Measurements from ENCODE around the gene CAPNS2. TPM values are rescaled to one million over a fixed set of nuclear protein-coding genes. Genes with fewer than 3 reads are reported as not detected.

The CAPNS2 gene
- total RNA-seq, 1 experiment from 2014 or later, result not detected

DNA sequence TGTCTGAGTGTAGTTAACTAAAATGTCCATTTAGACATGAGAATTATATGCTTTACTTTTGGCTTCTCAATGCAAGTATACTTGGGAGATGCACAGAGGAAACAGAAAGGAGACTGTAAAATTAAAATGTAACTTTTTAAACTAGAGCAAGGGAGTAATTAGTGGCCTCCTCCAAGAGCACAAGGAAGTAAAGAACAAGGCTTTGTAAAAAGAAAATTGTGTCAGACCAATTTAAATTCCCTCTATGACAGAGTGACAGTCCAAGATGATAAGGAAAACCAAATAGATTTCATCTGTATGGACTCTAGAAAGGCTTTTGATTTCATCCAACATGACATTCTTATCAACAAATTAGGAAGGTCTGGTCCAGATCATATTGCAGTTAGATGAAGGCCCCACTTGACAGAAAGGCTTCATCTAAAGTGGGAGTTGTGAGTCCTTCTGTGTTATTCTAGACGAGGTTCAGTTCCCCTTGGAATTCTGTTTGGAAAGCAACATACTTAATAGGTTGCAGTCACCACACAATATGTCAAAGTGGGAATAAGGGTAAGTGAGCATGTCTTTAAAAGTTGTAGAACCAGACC is 6.5 kb upstream of the CAPNS2 start:
- Mint-ChIP-seq H3K27ac (no peak overlapping the region), H3K36me3 (ENCODE audit: insufficient read depth in 1 of 3, low read depth in 3 of 3) (no peaks in the 10 kb centered on the region), H3K9me3 (no peaks in the 10 kb centered on the region), H3K27me3 (ENCODE audit: low read depth) (no peaks in the 10 kb centered on the region), H3K4me1 (no peaks in the 10 kb centered on the region), H3K4me3 (no peak overlapping the region)
- Histone ChIP-seq H3T11ph (ENCODE audit: low read length) (no peak overlapping the region), H3K79me1 (ENCODE audit: insufficient read depth, low read depth, low read length, poor library complexity, severe bottlenecking) (no peaks in the 10 kb centered on the region), H4K91ac (ENCODE audit: insufficient read length, low read depth, low read length) (no peak overlapping the region), H3K23me2 (ENCODE audit: insufficient read length, low read depth, low read length, poor library complexity, severe bottlenecking) (no peaks in the 10 kb centered on the region), H3K56ac (ENCODE audit: insufficient read length, low read depth, low read length) (no peak overlapping the region), H2AFZ (ENCODE audit: low read length) (no peak overlapping the region), H3K9ac (ENCODE audit: extremely low read depth, insufficient read length, low read length) (no peak overlapping the region), H3K4me1 (ENCODE audit: insufficient read depth, low read length) (no peaks in the 10 kb centered on the region), H3K27ac (ENCODE audit: insufficient read length, low read depth, low read length) (no peak overlapping the region), H3K4me2 (ENCODE audit: insufficient read depth, insufficient read length, low read length) (no peak overlapping the region), H2BK120ac (ENCODE audit: low read depth, low read length, poor library complexity, severe bottlenecking) (no peak overlapping the region), H2BK5ac (ENCODE audit: insufficient read length, low read length) (no peak overlapping the region), H3K14ac (ENCODE audit: insufficient read depth, low read length) (no peak overlapping the region), H4K20me1 (ENCODE audit: control insufficient read depth, insufficient read depth, insufficient read length) (no peaks in the 10 kb centered on the region), H2BK12ac (ENCODE audit: insufficient read length, low read depth, low read length) (no peak overlapping the region), H4K5ac (ENCODE audit: insufficient read length, low read depth, low read length) (no peak overlapping the region), H2BK20ac (ENCODE audit: low read depth, low read length, poor library complexity, severe bottlenecking) (no peak overlapping the region), H3K79me2 (ENCODE audit: insufficient read depth, low read length) (no peaks in the 10 kb centered on the region), H2AK5ac (ENCODE audit: insufficient read length, low read length) (no peak overlapping the region), H3K23ac (ENCODE audit: insufficient read length, low read depth, low read length) (no peak overlapping the region), H3K9me3 (ENCODE audit: control insufficient read depth, low read depth, low read length) (no peaks in the 10 kb centered on the region), H4K8ac (replicated peaks; ENCODE audit: insufficient read length, low read depth, low read length) (no peak overlapping the region), H3K18ac (ENCODE audit: insufficient read length, low read depth, low read length) (no peak overlapping the region), H2BK15ac (ENCODE audit: low read depth, low read length) (no peak overlapping the region), H3K27me3 (ENCODE audit: insufficient read depth, low read length) (no peaks in the 10 kb centered on the region), H3K4ac (ENCODE audit: low read depth, low read length) (no peak overlapping the region)
- TF ChIP-seq, protein P1, sequence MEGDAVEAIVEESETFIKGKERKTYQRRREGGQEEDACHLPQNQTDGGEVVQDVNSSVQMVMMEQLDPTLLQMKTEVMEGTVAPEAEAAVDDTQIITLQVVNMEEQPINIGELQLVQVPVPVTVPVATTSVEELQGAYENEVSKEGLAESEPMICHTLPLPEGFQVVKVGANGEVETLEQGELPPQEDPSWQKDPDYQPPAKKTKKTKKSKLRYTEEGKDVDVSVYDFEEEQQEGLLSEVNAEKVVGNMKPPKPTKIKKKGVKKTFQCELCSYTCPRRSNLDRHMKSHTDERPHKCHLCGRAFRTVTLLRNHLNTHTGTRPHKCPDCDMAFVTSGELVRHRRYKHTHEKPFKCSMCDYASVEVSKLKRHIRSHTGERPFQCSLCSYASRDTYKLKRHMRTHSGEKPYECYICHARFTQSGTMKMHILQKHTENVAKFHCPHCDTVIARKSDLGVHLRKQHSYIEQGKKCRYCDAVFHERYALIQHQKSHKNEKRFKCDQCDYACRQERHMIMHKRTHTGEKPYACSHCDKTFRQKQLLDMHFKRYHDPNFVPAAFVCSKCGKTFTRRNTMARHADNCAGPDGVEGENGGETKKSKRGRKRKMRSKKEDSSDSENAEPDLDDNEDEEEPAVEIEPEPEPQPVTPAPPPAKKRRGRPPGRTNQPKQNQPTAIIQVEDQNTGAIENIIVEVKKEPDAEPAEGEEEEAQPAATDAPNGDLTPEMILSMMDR (conservative IDR thresholded peaks at IDR 0.05), result no peak
- no peak for DNase-seq
- WGBS (ENCODE audit: extremely low coverage, insufficient read length, low lambda C conversion rate), result no CpG with 5 or more reads among the region's 1 CpG

Data from H9 (cell line).